ENCODE data around the gene PANX1.

DNA sequence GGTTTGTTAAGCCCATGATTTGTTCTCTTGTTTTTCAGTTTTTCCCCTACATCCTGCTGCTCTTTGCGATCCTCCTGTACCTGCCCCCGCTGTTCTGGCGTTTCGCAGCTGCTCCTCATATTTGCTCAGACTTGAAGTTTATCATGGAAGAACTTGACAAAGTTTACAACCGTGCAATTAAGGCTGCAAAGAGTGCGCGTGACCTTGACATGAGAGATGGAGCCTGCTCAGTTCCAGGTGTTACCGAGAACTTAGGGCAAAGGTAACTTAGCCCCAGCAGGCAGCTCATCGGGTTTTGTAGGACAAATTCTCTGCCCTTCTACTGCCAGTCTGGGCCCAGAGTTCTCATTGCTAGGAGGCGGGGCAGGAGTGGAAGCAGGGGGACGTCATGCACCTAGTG lies 49.7 kb downstream of the PANX1 start:
- TF ChIP-seq, protein P1, sequence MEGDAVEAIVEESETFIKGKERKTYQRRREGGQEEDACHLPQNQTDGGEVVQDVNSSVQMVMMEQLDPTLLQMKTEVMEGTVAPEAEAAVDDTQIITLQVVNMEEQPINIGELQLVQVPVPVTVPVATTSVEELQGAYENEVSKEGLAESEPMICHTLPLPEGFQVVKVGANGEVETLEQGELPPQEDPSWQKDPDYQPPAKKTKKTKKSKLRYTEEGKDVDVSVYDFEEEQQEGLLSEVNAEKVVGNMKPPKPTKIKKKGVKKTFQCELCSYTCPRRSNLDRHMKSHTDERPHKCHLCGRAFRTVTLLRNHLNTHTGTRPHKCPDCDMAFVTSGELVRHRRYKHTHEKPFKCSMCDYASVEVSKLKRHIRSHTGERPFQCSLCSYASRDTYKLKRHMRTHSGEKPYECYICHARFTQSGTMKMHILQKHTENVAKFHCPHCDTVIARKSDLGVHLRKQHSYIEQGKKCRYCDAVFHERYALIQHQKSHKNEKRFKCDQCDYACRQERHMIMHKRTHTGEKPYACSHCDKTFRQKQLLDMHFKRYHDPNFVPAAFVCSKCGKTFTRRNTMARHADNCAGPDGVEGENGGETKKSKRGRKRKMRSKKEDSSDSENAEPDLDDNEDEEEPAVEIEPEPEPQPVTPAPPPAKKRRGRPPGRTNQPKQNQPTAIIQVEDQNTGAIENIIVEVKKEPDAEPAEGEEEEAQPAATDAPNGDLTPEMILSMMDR (IDR thresholded peaks at IDR 0.05): no peak
- TF ChIP-seq POLR2A (IDR thresholded peaks at IDR 0.05): no peak

All from transverse colon (tissue), 3 donors.